H9 (cell line): Measurements from ENCODE around the gene DNASE1L3. TPM values are rescaled to one million over a fixed set of nuclear protein-coding genes. Genes with fewer than 3 reads are reported as not detected.

Experiments used
- DNase-seq: peaks from one replicate; pipeline ENCODE4 v3.0.0-alpha.2; 2017
- H2AFZ ChIP-seq: one replicate; pipeline ENCODE4 v1.6.1; 2013; ENCODE audit warnings: mild to moderate bottlenecking, low read length, control low read depth, moderate library complexity
- H2AK5ac ChIP-seq: 2 replicates; pipeline ENCODE4 v1.6.1; 2013; ENCODE audit warnings: low read length, control low read depth, mixed read lengths; ENCODE audit not compliant: insufficient read length
- H2BK120ac ChIP-seq: one replicate; pipeline ENCODE4 v1.6.1; 2013; ENCODE audit warnings: low read depth, mild to moderate bottlenecking, low read length, control low read depth, inconsistent platforms; ENCODE audit not compliant: poor library complexity, severe bottlenecking
- H2BK12ac ChIP-seq: 2 replicates; pipeline ENCODE4 v1.6.1; 2013; ENCODE audit warnings: low read length, control low read depth, mixed read lengths, low read depth; ENCODE audit not compliant: insufficient read length
- H2BK15ac ChIP-seq: 2 replicates; pipeline ENCODE4 v1.6.1; 2013; ENCODE audit warnings: low read depth, low read length, control low read depth
- H2BK20ac ChIP-seq: one replicate; pipeline ENCODE4 v1.6.1; 2013; ENCODE audit warnings: low read depth, mild to moderate bottlenecking, low read length, control low read depth, inconsistent platforms; ENCODE audit not compliant: poor library complexity, severe bottlenecking
- H2BK5ac ChIP-seq: 2 replicates; pipeline ENCODE4 v1.6.1; 2013; ENCODE audit warnings: low read length, control low read depth, mixed read lengths; ENCODE audit not compliant: insufficient read length
- H3K14ac ChIP-seq: 2 replicates; pipeline ENCODE4 v1.6.1; 2013; ENCODE audit warnings: low read length, control low read depth; ENCODE audit not compliant: insufficient read depth
- H3K18ac ChIP-seq: 2 replicates; pipeline ENCODE4 v1.6.1; 2013; ENCODE audit warnings: low read depth, mild to moderate bottlenecking, mixed read lengths, low read length, control low read depth; ENCODE audit not compliant: insufficient read length
- H3K23ac ChIP-seq: 2 replicates; pipeline ENCODE4 v1.6.1; 2013; ENCODE audit warnings: low read length, control low read depth, mixed read lengths, low read depth; ENCODE audit not compliant: insufficient read length
- H3K23me2 ChIP-seq: 2 replicates; pipeline ENCODE4 v1.6.1; 2013; ENCODE audit warnings: low read depth, mild to moderate bottlenecking, mixed read lengths, low read length, control low read depth; ENCODE audit not compliant: insufficient read length, poor library complexity, severe bottlenecking
- H3K27ac ChIP-seq: 2 replicates; pipeline ENCODE4 v1.5.1; 2013; ENCODE audit warnings: low read length, control low read depth, mixed read lengths, low read depth; ENCODE audit not compliant: insufficient read length
- H3K27me3 ChIP-seq: 2 replicates; pipeline ENCODE4 v1.6.1; 2013; ENCODE audit warnings: low read length, control low read depth, inconsistent platforms; ENCODE audit not compliant: insufficient read depth
- H3K4ac ChIP-seq: 2 replicates; pipeline ENCODE4 v1.6.1; 2013; ENCODE audit warnings: low read depth, mild to moderate bottlenecking, control low read depth, inconsistent platforms, low read length, moderate library complexity
- H3K4me1 ChIP-seq: 2 replicates; pipeline ENCODE4 v1.6.1; 2013; ENCODE audit warnings: low read length, control low read depth, inconsistent platforms; ENCODE audit not compliant: insufficient read depth
- H3K4me2 ChIP-seq: 2 replicates; pipeline ENCODE4 v1.6.1; 2013; ENCODE audit warnings: low read length, control low read depth, mixed read lengths; ENCODE audit not compliant: insufficient read length, insufficient read depth
- H3K56ac ChIP-seq: 2 replicates; pipeline ENCODE4 v1.6.1; 2013; ENCODE audit warnings: low read depth, mild to moderate bottlenecking, mixed read lengths, low read length, control low read depth; ENCODE audit not compliant: insufficient read length
- H3K79me1 ChIP-seq: 2 replicates; pipeline ENCODE4 v1.6.1; 2013; ENCODE audit warnings: low read depth, mild to moderate bottlenecking, moderate library complexity, low read length, control low read depth, inconsistent platforms; ENCODE audit not compliant: insufficient read depth, poor library complexity, severe bottlenecking
- H3K79me2 ChIP-seq: 2 replicates; pipeline ENCODE4 v1.6.1; 2013; ENCODE audit warnings: low read length, control low read depth, inconsistent platforms; ENCODE audit not compliant: insufficient read depth
- H3K9ac ChIP-seq: 2 replicates; pipeline ENCODE4 v1.6.1; 2013; ENCODE audit warnings: low read length, control low read depth, mixed read lengths; ENCODE audit not compliant: insufficient read length; ENCODE audit errors: extremely low read depth
- H3K9me3 ChIP-seq: one replicate; pipeline ENCODE4 v1.6.1; 2013; ENCODE audit warnings: low read depth, low read length, inconsistent platforms; ENCODE audit not compliant: control insufficient read depth
- H3T11ph ChIP-seq: one replicate; pipeline ENCODE4 v1.6.1; 2013; ENCODE audit warnings: mild to moderate bottlenecking, low read length, control low read depth, inconsistent platforms
- H4K20me1 ChIP-seq: one replicate; pipeline ENCODE4 v1.6.1; 2013; ENCODE audit not compliant: control insufficient read depth, insufficient read length, insufficient read depth
- H4K5ac ChIP-seq: 2 replicates; pipeline ENCODE4 v1.6.1; 2013; ENCODE audit warnings: low read depth, mild to moderate bottlenecking, mixed read lengths, low read length, control low read depth; ENCODE audit not compliant: insufficient read length
- H4K8ac ChIP-seq: replicated peaks from 2 replicates; pipeline ENCODE4 v1.6.1; 2013; ENCODE audit warnings: low read length, control low read depth, mixed read lengths, low read depth; ENCODE audit not compliant: insufficient read length
- H4K91ac ChIP-seq: 2 replicates; pipeline ENCODE4 v1.6.1; 2013; ENCODE audit warnings: low read depth, mild to moderate bottlenecking, moderate library complexity, mixed read lengths, low read length, control low read depth; ENCODE audit not compliant: insufficient read length
- H3K27ac Mint-ChIP-seq, 3 experiments: 2 replicates in 2 of 3; 3 replicates in 1 of 3; pipeline ENCODE4 v1.8.0; 2020 to 2021; ENCODE audit warnings: mixed read lengths in 3 of 3, mild to moderate bottlenecking in 1 of 3, moderate library complexity in 1 of 3
- H3K27me3 Mint-ChIP-seq: 2 replicates; pipeline ENCODE4 v1.8.0; 2021; ENCODE audit warnings: low read depth, mild to moderate bottlenecking, moderate library complexity, mixed read lengths
- H3K36me3 Mint-ChIP-seq, 3 experiments: 2 replicates in 2 of 3; 3 replicates in 1 of 3; pipeline ENCODE4 v1.8.0; 2020 to 2021; ENCODE audit warnings: low read depth in 3 of 3, mixed read lengths in 3 of 3; ENCODE audit not compliant: insufficient read depth in 1 of 3
- H3K4me1 Mint-ChIP-seq, 2 experiments: 2 replicates each; pipeline ENCODE4 v1.8.0; 2020; ENCODE audit warnings: mixed read lengths in 2 of 2
- H3K4me3 Mint-ChIP-seq, 2 experiments: 2 replicates in 1 of 2; 3 replicates in 1 of 2; pipeline ENCODE4 v1.8.0; 2020 to 2021; ENCODE audit warnings: mild to moderate bottlenecking in 2 of 2, mixed read lengths in 2 of 2, moderate library complexity in 1 of 2
- H3K9me3 Mint-ChIP-seq, 2 experiments: 2 replicates in 1 of 2; 3 replicates in 1 of 2; pipeline ENCODE4 v1.8.0; 2020; ENCODE audit warnings: mild to moderate bottlenecking in 2 of 2, mixed read lengths in 2 of 2, moderate library complexity in 1 of 2
- WGBS: extraction: QIAGEN DNeasy Blood & Tissue Kit; methylation state at CpG from one replicate; pipeline ENCODE4 v1.1.7; 2013; ENCODE audit warnings: missing lambda C conversion rate, low lambda C conversion rate, mixed read lengths; ENCODE audit not compliant: insufficient read length; ENCODE audit errors: extremely low coverage; 5-methylcytosine and 5-hydroxymethylcytosine counted together
- total RNA-seq: library from RNA; stranded (reverse); gene quantifications from 2 replicates; pipeline ENCODE4 v1.2.1, GENCODE V29; 2021
- TF ChIP-seq, protein P1 (sequence below): fragments of 200-600 bp; sonication (generic); conservative IDR thresholded peaks from 3 replicates; pipeline ENCODE4 v1.8.0; 2021; ENCODE audit warnings: antibody characterized with exemption, mild to moderate bottlenecking

The DNASE1L3 gene
- total RNA-seq, 1 experiment from 2014 or later: not detected

DNA sequence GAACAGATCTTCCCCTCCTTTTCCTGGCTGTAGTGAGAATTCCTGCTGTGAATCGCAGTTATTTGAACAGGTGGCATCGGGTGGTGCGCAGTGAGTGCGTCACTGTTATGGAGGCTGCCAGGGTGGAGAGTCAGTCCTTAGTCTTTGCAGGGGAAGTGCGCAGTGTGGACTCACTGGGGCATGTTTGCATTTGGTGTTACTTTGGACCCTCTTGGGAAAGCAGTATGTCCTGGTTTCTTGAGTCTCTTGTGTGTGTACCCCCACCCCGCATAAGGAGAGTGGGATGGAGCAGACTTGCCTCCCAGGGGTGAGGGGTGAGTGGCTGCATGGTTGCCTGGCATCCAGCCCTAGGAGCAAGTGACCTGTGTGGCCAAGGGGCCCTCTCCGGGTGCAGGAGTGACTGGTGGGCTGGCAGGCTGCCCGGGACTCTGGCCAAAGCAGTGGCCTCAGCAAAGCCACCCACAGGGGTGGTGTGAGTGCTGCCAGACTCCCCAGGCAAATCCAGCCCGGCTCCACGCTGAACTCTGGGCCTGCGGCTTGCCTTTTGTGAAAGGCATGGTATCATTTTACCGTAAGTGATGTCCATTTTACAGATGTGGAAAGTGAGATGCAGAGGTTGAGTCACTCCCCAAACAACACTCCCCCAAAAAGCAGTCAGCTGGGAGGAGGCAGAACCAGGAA is 46.4 kb downstream of the DNASE1L3 start:
- no peak overlapping the region for H4K8ac ChIP-seq
- no peak overlapping the region for H3K27ac ChIP-seq
- no peak for DNase-seq

More for the DNA sequence above, 46.4 kb downstream of the DNASE1L3 start:
- Histone ChIP-seq H3K14ac (no peak overlapping the region; the same call in 1 of the 2 replicates), H2BK12ac (no peak overlapping the region), H2BK5ac (no peak overlapping the region), H3K4me2 (no peak overlapping the region), H2BK20ac (no peak overlapping the region), H2AFZ (no peak overlapping the region), H3K79me2 (no peaks in the 10 kb centered on the region), H3K9ac (no peak overlapping the region), H3K4me1 (no peaks in the 10 kb centered on the region), H4K5ac (no peak overlapping the region), H3K23me2 (no peaks in the 10 kb centered on the region), H3T11ph (no peak overlapping the region), H3K4ac (no peak overlapping the region), H3K18ac (no peak overlapping the region), H2AK5ac (no peak overlapping the region), H3K23ac (no peak overlapping the region), H3K27me3 (no peaks in the 10 kb centered on the region), H4K91ac (no peak overlapping the region), H3K79me1 (no peaks in the 10 kb centered on the region), H2BK120ac (no peak overlapping the region), H4K20me1 (no peaks in the 10 kb centered on the region), H3K56ac (no peak overlapping the region), H2BK15ac (no peak overlapping the region), H3K9me3 (no peaks in the 10 kb centered on the region)
- WGBS: no CpG with 5 or more reads among the region's 12 CpGs
- TF ChIP-seq, protein P1, sequence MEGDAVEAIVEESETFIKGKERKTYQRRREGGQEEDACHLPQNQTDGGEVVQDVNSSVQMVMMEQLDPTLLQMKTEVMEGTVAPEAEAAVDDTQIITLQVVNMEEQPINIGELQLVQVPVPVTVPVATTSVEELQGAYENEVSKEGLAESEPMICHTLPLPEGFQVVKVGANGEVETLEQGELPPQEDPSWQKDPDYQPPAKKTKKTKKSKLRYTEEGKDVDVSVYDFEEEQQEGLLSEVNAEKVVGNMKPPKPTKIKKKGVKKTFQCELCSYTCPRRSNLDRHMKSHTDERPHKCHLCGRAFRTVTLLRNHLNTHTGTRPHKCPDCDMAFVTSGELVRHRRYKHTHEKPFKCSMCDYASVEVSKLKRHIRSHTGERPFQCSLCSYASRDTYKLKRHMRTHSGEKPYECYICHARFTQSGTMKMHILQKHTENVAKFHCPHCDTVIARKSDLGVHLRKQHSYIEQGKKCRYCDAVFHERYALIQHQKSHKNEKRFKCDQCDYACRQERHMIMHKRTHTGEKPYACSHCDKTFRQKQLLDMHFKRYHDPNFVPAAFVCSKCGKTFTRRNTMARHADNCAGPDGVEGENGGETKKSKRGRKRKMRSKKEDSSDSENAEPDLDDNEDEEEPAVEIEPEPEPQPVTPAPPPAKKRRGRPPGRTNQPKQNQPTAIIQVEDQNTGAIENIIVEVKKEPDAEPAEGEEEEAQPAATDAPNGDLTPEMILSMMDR: no peak
- H3K4me3 Mint-ChIP-seq: no peak overlapping the region
- no peaks in the 10 kb centered on the region for H3K9me3 Mint-ChIP-seq
- H3K27ac Mint-ChIP-seq: peak overlapping the region in 2 of 3 experiments; percentile 34 to 70; a peak in 2 of 7 replicates
- H3K27me3 Mint-ChIP-seq: no peaks in the 10 kb centered on the region
- peaks cover 0 to 2% of the 10 kb centered on the region in 2 experiments; a peak in 3 of 4 replicates for H3K4me1 Mint-ChIP-seq
- peaks cover 13 to 61% (median 58%) of the 10 kb centered on the region in 3 experiments for H3K36me3 Mint-ChIP-seq
